HL-60/S4 treated with retinoic acid at 250 ng/mL for 4 days and 3 days (cell line): ENCODE data around the gene CEP44.
"Not testable (repeated sequence)": the region's sequence is repeated elsewhere in the genome, so short reads cannot be mapped to it uniquely, and the experiment has no call there.

Experiments
- in situ Hi-C: fragments of 300-500 bp; cut with MboI; formaldehyde crosslinking; loops from 2 replicates; pipeline ENCODE4 v1.7.0; 2022; ENCODE audit warnings: low sequenced_read_pairs

CEP44 gene, protein sequence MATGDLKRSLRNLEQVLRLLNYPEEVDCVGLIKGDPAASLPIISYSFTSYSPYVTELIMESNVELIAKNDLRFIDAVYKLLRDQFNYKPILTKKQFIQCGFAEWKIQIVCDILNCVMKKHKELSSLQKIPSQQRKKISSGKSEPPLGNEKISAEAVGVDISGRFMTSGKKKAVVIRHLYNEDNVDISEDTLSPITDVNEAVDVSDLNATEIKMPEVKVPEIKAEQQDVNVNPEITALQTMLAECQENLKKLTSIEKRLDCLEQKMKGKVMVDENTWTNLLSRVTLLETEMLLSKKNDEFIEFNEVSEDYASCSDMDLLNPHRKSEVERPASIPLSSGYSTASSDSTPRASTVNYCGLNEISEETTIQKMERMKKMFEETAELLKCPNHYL

GRCh38 chr4:174283507-174284471 is at the start of gene CEP44, which contains the start of gene FBXO8:
Gene CEP44 (plus strand): TSS chr4:174283911. CDS start chr4:174299122, 15,211 bp downstream.
Gene FBXO8 (minus strand): TSS chr4:174283667. CDS start chr4:174263092, 20,575 bp downstream.
- in situ Hi-C loops: no loop called here

GRCh38 chr4:174236359-174236758 is 47.4 kb upstream of the CEP44 start:
- in situ Hi-C loops: no loop called here

- in situ Hi-C loops: no loop called here
These were observed 42.5 kb upstream of the CEP44 start for GRCh38 chr4:174241162-174241561.

DNA sequence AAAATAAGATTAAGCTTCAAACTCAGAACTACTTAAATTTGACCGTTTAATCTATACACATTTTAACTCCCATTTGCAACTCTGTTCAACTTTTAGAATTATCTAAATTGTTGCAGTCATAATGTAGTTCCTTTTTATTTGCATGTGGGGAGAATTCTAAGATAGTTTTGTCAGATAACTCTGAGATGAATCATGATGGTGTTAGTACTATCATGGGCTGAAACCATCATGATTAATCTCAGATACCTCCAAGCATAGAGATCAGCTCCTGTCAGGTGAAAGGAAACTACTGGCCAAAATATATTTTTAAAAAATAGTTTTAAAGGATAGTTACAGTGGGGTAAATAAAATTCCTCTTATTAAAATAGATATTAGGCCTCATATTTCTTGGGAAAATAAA is 39.3 kb upstream of the CEP44 start:
- in situ Hi-C loops: no loop called here

GRCh38 chr4:174245714-174246113 is 38.0 kb upstream of the CEP44 start:
- in situ Hi-C loops: no loop called here

DNA sequence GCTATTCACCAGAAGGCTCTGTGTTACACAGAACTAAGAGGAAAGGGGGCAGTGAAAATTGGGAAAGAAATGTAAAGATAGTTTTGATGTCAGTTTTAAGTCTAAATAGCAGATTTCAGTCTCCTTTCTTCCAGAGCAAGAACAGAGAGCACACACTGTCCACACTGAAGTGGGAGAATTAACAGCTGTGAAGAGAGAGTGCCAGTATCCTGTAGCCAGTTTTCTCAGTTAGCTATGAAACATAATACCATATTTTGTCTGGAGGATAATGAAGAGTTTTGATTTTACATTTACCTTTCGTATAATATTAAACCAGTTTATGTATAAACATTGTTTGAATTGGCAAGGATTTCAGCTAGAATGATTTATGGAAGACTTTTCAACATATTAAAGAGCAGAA is 35.3 kb upstream of the CEP44 start:
- in situ Hi-C loops: no loop called here

- in situ Hi-C loops: no loop called here
These were observed 31.3 kb upstream of the CEP44 start for GRCh38 chr4:174252412-174252811.

GRCh38 chr4:174254613-174255012 is 29.1 kb upstream of the CEP44 start:
- in situ Hi-C loops: no loop called here

DNA sequence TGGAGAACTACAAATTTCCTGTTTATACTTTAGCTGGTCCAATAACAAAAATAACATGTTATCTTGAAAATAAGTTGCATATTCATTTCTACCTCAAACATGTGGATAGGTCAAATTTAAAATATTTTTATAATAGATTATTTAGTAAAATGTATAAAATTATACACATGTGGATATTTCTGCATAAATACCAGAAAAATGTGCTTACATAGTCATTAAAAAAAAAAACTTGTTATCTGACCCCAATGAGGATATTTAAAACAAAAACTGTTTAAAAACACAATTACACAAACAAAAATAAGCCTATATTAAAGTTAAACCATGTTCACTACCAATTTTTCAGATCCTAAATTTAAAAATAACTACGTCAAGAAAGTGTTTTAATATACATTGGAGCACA is 28.3 kb upstream of the CEP44 start:
- in situ Hi-C loops: no loop called here

GRCh38 chr4:174255786-174256185 is 27.9 kb upstream of the CEP44 start:
- in situ Hi-C loops: no loop called here

DNA sequence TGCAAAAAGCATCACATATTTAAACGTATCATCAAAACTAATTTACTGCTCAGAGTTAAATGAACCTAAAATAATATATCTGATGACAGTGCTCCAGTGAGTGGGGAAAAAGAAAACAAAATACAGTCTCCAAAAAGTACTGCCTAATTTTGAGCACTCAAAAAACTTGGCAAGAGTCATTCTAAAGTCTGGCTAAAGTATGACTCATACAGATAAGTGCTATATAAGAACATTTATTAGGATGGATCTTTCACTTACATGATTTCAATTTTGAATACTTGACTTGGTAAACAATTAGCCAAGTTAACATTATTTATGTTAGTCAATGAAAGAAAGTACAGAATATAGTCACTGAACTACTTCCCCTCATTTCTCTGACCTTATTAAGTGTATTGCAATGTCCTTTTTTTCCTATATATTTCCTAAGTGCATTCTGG is 27.4 kb upstream of the CEP44 start:
- in situ Hi-C loops: no loop called here

- in situ Hi-C loops: no loop called here
These were observed 24.1 kb upstream of the CEP44 start for GRCh38 chr4:174259580-174259979.

DNA sequence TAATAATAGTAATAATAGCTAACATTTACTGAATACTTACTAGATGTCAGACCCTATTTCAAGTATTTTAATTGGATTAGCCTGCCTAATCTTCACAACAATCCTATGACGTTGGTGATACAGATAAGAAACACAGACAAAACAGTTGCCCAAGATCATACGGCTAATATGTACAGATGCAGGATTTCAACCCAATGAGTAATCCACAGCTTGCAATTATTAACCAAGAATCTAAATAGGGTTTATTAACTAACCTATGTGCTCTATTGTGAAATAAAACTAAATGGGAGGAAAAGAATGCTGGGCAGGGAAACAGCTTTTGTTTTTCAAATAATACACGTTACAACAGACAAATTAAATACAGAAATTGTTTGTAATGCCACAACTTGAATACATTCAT is 23.6 kb upstream of the CEP44 start:
- in situ Hi-C loops: no loop called here

- in situ Hi-C loops: not testable (repeated sequence)
These were observed 22.3 kb upstream of the CEP44 start for GRCh38 chr4:174261432-174261831.

GRCh38 chr4:174262624-174263444 is 20.9 kb upstream of the CEP44 start:
- in situ Hi-C loops: no loop called here

GRCh38 chr4:174263445-174263736 is 20.3 kb upstream of the CEP44 start:
- in situ Hi-C loops: no loop called here

- in situ Hi-C loops: no loop called here
These were observed 17.8 kb upstream of the CEP44 start for GRCh38 chr4:174265916-174266315.

GRCh38 chr4:174266416-174266815 is 17.3 kb upstream of the CEP44 start:
- in situ Hi-C loops: no loop called here

DNA sequence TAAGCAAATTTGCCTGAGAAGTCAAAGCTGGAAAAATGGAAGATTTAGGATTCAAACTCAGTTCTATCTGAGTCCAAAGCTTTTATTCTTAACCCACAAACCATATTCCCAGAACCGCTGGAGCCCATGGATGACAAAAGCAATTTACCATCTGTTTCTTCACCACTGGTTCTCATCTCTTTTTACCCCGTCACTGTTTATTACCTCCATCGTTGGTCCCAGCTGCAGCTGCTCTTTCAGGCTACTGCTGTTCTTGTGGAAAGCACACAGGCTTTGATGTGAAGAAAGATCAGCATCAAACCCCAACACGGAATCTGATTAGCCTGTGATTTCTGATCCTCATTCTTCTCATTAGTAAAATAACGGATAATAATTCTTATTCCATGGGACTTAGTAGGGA is 9.8 kb upstream of the CEP44 start:
- in situ Hi-C loops: no loop called here

- in situ Hi-C loops: no loop called here
These were observed 9.3 kb upstream of the CEP44 start for GRCh38 chr4:174274436-174274835.

- in situ Hi-C loops: no loop called here
These were observed 8.6 kb upstream of the CEP44 start for GRCh38 chr4:174275101-174275500.
